Vagina (tissue), 2 donors: ENCODE results near the gene SLC40A1.

Experiments
- CTCF ChIP-seq, 3 experiments: fragments of 450-650 bp in 2 of 3; fragments of 200-600 bp in 1 of 3; sonication (generic) in 1 of 3; IDR thresholded peaks; one replicate each; pipeline ENCODE4 v1.5.1; 2017 to 2019; ENCODE audit warnings: antibody characterized with exemption in 3 of 3, mild to moderate bottlenecking in 2 of 3, moderate library complexity in 2 of 3
- POLR2A ChIP-seq, 2 donors: fragments of 450-650 bp; IDR thresholded peaks; one replicate each; pipeline ENCODE4 v1.6.1; 2017; ENCODE audit warnings: antibody characterized with exemption in 2 of 2, mild to moderate bottlenecking in 2 of 2, moderate library complexity in 2 of 2

DNA sequence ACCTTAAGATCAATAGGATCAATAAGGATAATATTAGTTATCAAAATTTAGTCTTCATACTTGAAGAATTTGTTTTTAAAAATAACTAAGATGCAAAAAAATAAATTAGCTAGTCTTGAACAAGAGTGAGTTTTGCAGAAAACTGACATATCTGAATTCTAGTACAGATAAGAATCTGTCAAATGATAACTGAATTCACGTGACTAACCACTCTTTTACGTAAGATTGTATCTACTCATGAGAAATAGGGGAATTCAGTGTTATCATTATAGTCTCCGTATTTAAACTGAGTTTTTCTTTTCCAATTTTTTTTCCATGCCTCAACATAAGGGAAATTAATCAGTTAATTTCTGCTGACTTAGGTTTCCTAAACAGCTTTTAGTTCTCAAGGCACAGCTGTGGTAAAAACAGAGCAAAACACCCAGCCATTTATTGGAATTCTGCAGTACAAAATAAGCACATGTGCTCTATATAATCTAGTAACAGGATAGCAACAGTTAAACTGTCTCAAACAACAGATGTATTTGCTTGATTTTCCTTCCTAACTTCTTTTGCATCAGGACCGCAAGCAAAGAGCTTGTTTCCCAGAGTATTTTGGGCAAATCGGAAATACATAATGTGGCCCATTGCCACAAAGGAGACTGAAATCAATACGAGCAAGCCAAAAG lies 19.1 kb downstream of the SLC40A1 start:
- TF ChIP-seq CTCF (IDR thresholded peaks at IDR 0.05) = no peak
- TF ChIP-seq POLR2A (IDR thresholded peaks at IDR 0.05) = no peak
